ENCODE measurements around the gene PVALB. TPM values are rescaled to one million over a fixed set of nuclear protein-coding genes. Genes with fewer than 3 reads are reported as not detected.
A peak's percentile ranks its signal among the peaks of the same experiment; 100 is the strongest.

Gene PVALB
- total and polyA plus RNA-seq, 2 of the 4 experiments (the other 2 are of a cell fraction) = not detected

DNA sequence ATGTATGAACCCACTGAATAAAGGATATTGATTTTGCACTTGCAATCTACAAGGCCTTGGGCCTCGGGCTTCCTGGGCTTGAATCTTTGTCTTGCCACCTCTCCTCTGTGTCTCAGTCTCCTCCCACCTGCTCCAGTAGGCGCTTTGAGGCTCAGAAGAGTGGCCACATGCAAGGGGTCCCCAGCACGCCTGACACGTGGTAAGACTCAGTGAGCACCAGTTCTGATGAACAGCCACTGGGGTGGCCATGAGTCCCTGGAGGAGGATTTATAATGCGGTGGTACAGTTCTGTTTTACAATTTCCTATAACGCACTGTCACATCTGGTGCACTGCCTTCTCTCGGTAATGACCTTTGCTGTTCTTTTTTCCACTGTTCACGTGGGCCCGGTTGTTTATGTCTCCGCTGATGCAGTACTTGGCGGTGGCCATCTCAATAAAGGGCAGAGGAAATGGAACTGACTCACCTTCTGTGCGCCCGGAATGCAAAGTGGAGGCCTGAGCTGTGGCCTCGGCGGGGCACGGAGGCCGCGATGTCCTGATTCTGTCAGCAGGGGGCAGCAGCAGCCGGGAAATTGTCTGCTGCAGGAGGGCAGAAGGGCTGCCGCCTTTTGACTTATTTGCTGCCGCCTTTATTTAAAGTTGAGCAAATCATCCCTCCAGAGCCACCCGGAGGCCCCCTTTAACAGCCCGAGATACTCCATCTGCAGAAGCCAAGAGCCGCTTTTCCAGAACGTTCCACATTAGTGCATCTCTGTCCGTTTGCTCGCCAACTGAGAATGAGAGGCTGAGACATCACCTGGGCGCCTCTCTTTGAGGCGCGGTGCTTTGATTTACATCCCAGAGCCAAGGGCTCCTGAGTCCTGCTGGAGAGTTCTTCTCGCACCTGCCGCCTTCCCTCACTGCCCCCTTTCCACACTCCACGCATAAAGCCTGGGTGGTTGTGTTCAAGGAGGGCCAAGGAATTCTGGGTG is 34.9 kb downstream of the PVALB start:
- Histone ChIP-seq H2BK20ac (ENCODE audit: low read depth, low read length) (no peak overlapping the region; the same call in 1 of the 2 replicates), H3K27me3 (ENCODE audit: control insufficient read depth, insufficient read depth, low read length) (peaks cover 26% of the 10 kb centered on the region), H3K23ac (ENCODE audit: low read depth, low read length) (no peak overlapping the region), H3K9me1 (ENCODE audit: insufficient read depth, low read length) (no peaks in the 10 kb centered on the region), H2AK5ac (ENCODE audit: low read depth, low read length) (peak overlapping the region; percentile 25; the same call in 1 of the 2 replicates), H3K4me1 (ENCODE audit: control insufficient read depth, insufficient read depth, low read length) (peaks cover 4% of the 10 kb centered on the region), H3K56ac (ENCODE audit: extremely low read depth, insufficient read depth, low read length) (no peak overlapping the region), H4K91ac (ENCODE audit: insufficient read depth, low read depth, low read length) (peak overlapping the region; percentile 1; the same call in 1 of the 2 replicates), H3K14ac (replicated peaks; ENCODE audit: low read depth, low read length) (0 out of 2 replicates have a peak overlapping the region, but pooled peaks have one; percentile 12), H2AK9ac (replicated peaks; ENCODE audit: low read depth, low read length, poor library complexity) (peak overlapping the region; percentile 18), H3K4me2 (ENCODE audit: low read depth, low read length) (peak overlapping the region; percentile 27), H3K4me3 (ENCODE audit: insufficient read depth, low read depth, low read length) (no peak overlapping the region), H2BK120ac (ENCODE audit: low read depth, low read length) (peak overlapping the region; percentile 52; the same call in 1 of the 2 replicates), H4K5ac (ENCODE audit: low read depth, low read length) (no peak overlapping the region), H3K36me3 (ENCODE audit: control insufficient read depth, insufficient read depth, low read length) (no peaks in the 10 kb centered on the region), H4K20me1 (ENCODE audit: insufficient read depth, low read length) (no peaks in the 10 kb centered on the region), H3K9ac (ENCODE audit: low read depth, low read length) (no peak overlapping the region), H2AFZ (replicated peaks; ENCODE audit: low read length, poor library complexity) (peak overlapping the region; percentile 86), H3K79me1 (ENCODE audit: low read depth in 1 of 2, low read length in 2 of 2) (no peaks in the 10 kb centered on the region), H4K8ac (ENCODE audit: low read depth in 2 of 2, low read length in 2 of 2) (peak overlapping the region; percentile 8 to 53; a peak in 2 of 4 replicates), H3K9me3 (ENCODE audit: control insufficient read depth, insufficient read depth, low read length) (no peaks in the 10 kb centered on the region), H2BK15ac (ENCODE audit: low read depth, low read length) (no peak overlapping the region), H2BK5ac (ENCODE audit: low read depth, low read length, poor library complexity, severe bottlenecking) (peak overlapping the region; percentile 14), H3K27ac (ENCODE audit: insufficient read depth, low read length) (peak overlapping the region; percentile 4; the same call in 1 of the 2 replicates), H3K18ac (ENCODE audit: low read depth, low read length) (no peak overlapping the region), H3K4ac (ENCODE audit: low read depth, low read length) (peak overlapping the region; percentile 60)
- TF ChIP-seq RAD21 (IDR thresholded peaks at IDR 0.05; ENCODE audit: low read length) = peak; percentile 90
- peak; percentile 67 for TF ChIP-seq SMC3 (IDR thresholded peaks at IDR 0.05; ENCODE audit: low read depth, low read length)
- TF ChIP-seq, protein P1, sequence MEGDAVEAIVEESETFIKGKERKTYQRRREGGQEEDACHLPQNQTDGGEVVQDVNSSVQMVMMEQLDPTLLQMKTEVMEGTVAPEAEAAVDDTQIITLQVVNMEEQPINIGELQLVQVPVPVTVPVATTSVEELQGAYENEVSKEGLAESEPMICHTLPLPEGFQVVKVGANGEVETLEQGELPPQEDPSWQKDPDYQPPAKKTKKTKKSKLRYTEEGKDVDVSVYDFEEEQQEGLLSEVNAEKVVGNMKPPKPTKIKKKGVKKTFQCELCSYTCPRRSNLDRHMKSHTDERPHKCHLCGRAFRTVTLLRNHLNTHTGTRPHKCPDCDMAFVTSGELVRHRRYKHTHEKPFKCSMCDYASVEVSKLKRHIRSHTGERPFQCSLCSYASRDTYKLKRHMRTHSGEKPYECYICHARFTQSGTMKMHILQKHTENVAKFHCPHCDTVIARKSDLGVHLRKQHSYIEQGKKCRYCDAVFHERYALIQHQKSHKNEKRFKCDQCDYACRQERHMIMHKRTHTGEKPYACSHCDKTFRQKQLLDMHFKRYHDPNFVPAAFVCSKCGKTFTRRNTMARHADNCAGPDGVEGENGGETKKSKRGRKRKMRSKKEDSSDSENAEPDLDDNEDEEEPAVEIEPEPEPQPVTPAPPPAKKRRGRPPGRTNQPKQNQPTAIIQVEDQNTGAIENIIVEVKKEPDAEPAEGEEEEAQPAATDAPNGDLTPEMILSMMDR (conservative IDR thresholded peaks at IDR 0.05; ENCODE audit: low read depth, low read length) = peak; percentile 95
- TF ChIP-seq BHLHE40 (IDR thresholded peaks at IDR 0.05; ENCODE audit: low read depth, low read length) = peak; percentile 37; the same call in 1 of the 2 replicates
- TF ChIP-seq MAZ (IDR thresholded peaks at IDR 0.05; ENCODE audit: borderline replicate concordance, low read depth, low read length) = peak; percentile 34; the same call in 1 of the 2 replicates
- TF ChIP-seq, protein P2, sequence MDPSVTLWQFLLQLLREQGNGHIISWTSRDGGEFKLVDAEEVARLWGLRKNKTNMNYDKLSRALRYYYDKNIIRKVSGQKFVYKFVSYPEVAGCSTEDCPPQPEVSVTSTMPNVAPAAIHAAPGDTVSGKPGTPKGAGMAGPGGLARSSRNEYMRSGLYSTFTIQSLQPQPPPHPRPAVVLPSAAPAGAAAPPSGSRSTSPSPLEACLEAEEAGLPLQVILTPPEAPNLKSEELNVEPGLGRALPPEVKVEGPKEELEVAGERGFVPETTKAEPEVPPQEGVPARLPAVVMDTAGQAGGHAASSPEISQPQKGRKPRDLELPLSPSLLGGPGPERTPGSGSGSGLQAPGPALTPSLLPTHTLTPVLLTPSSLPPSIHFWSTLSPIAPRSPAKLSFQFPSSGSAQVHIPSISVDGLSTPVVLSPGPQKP (IDR thresholded peaks at IDR 0.05; ENCODE audit: borderline replicate concordance, low read depth, low read length) = no peak
- TF ChIP-seq RCOR1 (IDR thresholded peaks at IDR 0.05; ENCODE audit: insufficient replicate concordance, low read length) = peak; percentile 57
- TF ChIP-seq FOS (IDR thresholded peaks at IDR 0.05; ENCODE audit: low read depth, low read length) = peak; percentile 68
- no peak for TF ChIP-seq MAFK (IDR thresholded peaks at IDR 0.05; ENCODE audit: low read depth, low read length)
- TF ChIP-seq NFE2L2 (IDR thresholded peaks at IDR 0.05; ENCODE audit: low read depth, low read length) = no peak
- TF ChIP-seq, protein P3, sequence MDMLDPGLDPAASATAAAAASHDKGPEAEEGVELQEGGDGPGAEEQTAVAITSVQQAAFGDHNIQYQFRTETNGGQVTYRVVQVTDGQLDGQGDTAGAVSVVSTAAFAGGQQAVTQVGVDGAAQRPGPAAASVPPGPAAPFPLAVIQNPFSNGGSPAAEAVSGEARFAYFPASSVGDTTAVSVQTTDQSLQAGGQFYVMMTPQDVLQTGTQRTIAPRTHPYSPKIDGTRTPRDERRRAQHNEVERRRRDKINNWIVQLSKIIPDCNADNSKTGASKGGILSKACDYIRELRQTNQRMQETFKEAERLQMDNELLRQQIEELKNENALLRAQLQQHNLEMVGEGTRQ (IDR thresholded peaks at IDR 0.05; ENCODE audit: low read depth, low read length) = peak; percentile 94
- no peak for TF ChIP-seq CEBPB (IDR thresholded peaks at IDR 0.05; ENCODE audit: low read depth, low read length)
- intact Hi-C loops (cut with micrococcal nuclease) (loop anchor here (1.0 to 5.0 kb wide), 4 partner anchors 74 to 415 kb away; no protein-coding TSS in a partner anchor), in situ Hi-C loops (cut with MboI; ENCODE audit: low sequenced_read_pairs) (loop anchor here (5.0 kb wide), 1 partner anchor 65 kb away; no protein-coding TSS in a partner anchor), dilution Hi-C loops (cut with HindIII; ENCODE audit: low sequenced_read_pairs, unreplicated experiment) (no loop called here)
- ChIA-PET CTCF (interaction anchor here (0.6 to 1.6 kb wide), 3 partner anchors 12 to 196 kb away, joined by 3 to 6 read pairs (median 3); no protein-coding TSS in a partner anchor), POLR2A (ENCODE audit: unreplicated experiment) (no interaction called here)
- DNase-seq (peak; percentile 92), ATAC-seq (ENCODE audit: low read depth) (peak; percentile 99)
- WGBS, 2 experiments (ENCODE audit: extremely low coverage in 2 of 2, insufficient read length in 1 of 2) = 26% methylated on average over 16 of the region's 33 CpGs; no CpG with 5 or more reads in 1 of the 2 experiments
- BruUV-seq (replicated peaks) = no TSS peak
